Choroid plexus epithelial cell (primary cell): ENCODE results near the gene FUOM.

ENCODE experiments used
- DNase-seq: peaks from one replicate; pipeline ENCODE4 v3.0.0-alpha.2; 2010; ENCODE audit warnings: low read depth
- H3K4me3 ChIP-seq: 2 replicates; pipeline ENCODE4 v1.5.1; 2011; ENCODE audit warnings: low read depth, mild to moderate bottlenecking, control low read depth, low read length, moderate library complexity
- CTCF ChIP-seq: conservative IDR thresholded peaks from 2 replicates; pipeline ENCODE4 v1.5.1; 2011; ENCODE audit warnings: low read depth, mild to moderate bottlenecking, control low read depth, inconsistent platforms, low read length, moderate library complexity

The FUOM gene

GRCh38 chr10:133312016-133312768 lies 45.6 kb downstream of the FUOM start:
- no peak for DNase-seq

GRCh38 chr10:133311570-133311969 lies 46.2 kb downstream of the FUOM start:
- TF ChIP-seq CTCF = no peak
- no peak overlapping the region for H3K4me3 ChIP-seq
- no peak for DNase-seq

More at GRCh38 chr10:133312016-133312768, 45.6 kb downstream of the FUOM start:
- TF ChIP-seq CTCF = no peak
- no peak overlapping the region for H3K4me3 ChIP-seq

GRCh38 chr10:133310789-133311188 lies 47.0 kb downstream of the FUOM start:
- no peak for TF ChIP-seq CTCF
- DNase-seq = no peak
- H3K4me3 ChIP-seq = no peak overlapping the region

- no peak for TF ChIP-seq CTCF
Measured at GRCh38 chr10:133310399-133310755, 47.4 kb downstream of the FUOM start.

GRCh38 chr10:133309720-133310398 lies 48.0 kb downstream of the FUOM start:
- DNase-seq = no peak
- no peak overlapping the region for H3K4me3 ChIP-seq

More at GRCh38 chr10:133310399-133310755, 47.4 kb downstream of the FUOM start:
- no peak for DNase-seq
- no peak overlapping the region for H3K4me3 ChIP-seq

GRCh38 chr10:133309100-133309719 lies 48.6 kb downstream of the FUOM start:
- H3K4me3 ChIP-seq = peak overlapping the region; percentile 86
- TF ChIP-seq CTCF = no peak
- DNase-seq = peak; percentile 95

More at GRCh38 chr10:133309720-133310398, 48.0 kb downstream of the FUOM start:
- no peak for TF ChIP-seq CTCF
